ENCODE results near the gene UPP2.

GRCh38 chr2:158131919-158132566 is 30.4 kb downstream of the UPP2 start:
- no peak for TF ChIP-seq NR3C1 (CRISPR knock-in tag; conservative IDR thresholded peaks at IDR 0.05; ENCODE audit: low read depth)
- TF ChIP-seq CTCF (IDR thresholded peaks at IDR 0.05) = no peak
- TF ChIP-seq USF1 (CRISPR knock-in tag; IDR thresholded peaks at IDR 0.05) = no peak
- no peak for TF ChIP-seq ESRRA (CRISPR knock-in tag; IDR thresholded peaks at IDR 0.05; ENCODE audit: borderline replicate concordance)
- no peak for TF ChIP-seq MAX (CRISPR knock-in tag; IDR thresholded peaks at IDR 0.05)
- no peak for TF ChIP-seq ZNF263 (CRISPR knock-in tag; IDR thresholded peaks at IDR 0.05; ENCODE audit: low read depth)
- no peak for TF ChIP-seq ZSCAN18 (CRISPR knock-in tag; IDR thresholded peaks at IDR 0.05)
- no peak for TF ChIP-seq CREB1 (CRISPR knock-in tag; IDR thresholded peaks at IDR 0.05)
- TF ChIP-seq ELF4 (CRISPR knock-in tag; IDR thresholded peaks at IDR 0.05; ENCODE audit: low read depth) = no peak
- no peak for TF ChIP-seq TCF7 (CRISPR knock-in tag; IDR thresholded peaks at IDR 0.05; ENCODE audit: low read depth)
- TF ChIP-seq ETV6 (CRISPR knock-in tag; IDR thresholded peaks at IDR 0.05) = no peak

All from WTC11 (cell line).